Progenitor cell of endocrine pancreas (in vitro differentiated cells): ENCODE measurements around the gene CNTN5. TPM values are rescaled to one million over a fixed set of nuclear protein-coding genes. Genes with fewer than 3 reads are reported as not detected.

Experiments
- DNase-seq: peaks from one replicate; pipeline ENCODE4 v3.0.0; 2021; ENCODE audit warnings: low spot score; ENCODE audit not compliant: unreplicated experiment
- H3K27ac Mint-ChIP-seq: 2 replicates; pipeline ENCODE4 v1.8.0; 2021; ENCODE audit warnings: mild to moderate bottlenecking, moderate library complexity, mixed read lengths
- H3K27me3 Mint-ChIP-seq: 2 replicates; pipeline ENCODE4 v1.8.0; 2021; ENCODE audit warnings: mixed read lengths
- H3K36me3 Mint-ChIP-seq: 2 replicates; pipeline ENCODE4 v1.8.0; 2022; ENCODE audit warnings: mixed read lengths; ENCODE audit not compliant: insufficient read depth
- H3K4me1 Mint-ChIP-seq: 2 replicates; pipeline ENCODE4 v1.8.0; 2021; ENCODE audit warnings: low read depth, mixed read lengths
- H3K4me3 Mint-ChIP-seq: 2 replicates; pipeline ENCODE4 v1.8.0; 2021; ENCODE audit warnings: low read depth, mild to moderate bottlenecking, moderate library complexity, mixed read lengths
- H3K9me3 Mint-ChIP-seq: 2 replicates; pipeline ENCODE4 v1.8.0; 2021; ENCODE audit warnings: low read depth, mixed read lengths
- total RNA-seq: library from RNA; stranded (reverse); gene quantifications from 2 replicates; pipeline ENCODE4 v1.2.1, GENCODE V29; 2021
- TF ChIP-seq, protein P1 (sequence below): fragments of 200-600 bp; sonication (generic); IDR thresholded peaks from one replicate; pipeline ENCODE4 v1.5.0; 2021; ENCODE audit warnings: antibody characterized with exemption, mild to moderate bottlenecking; ENCODE audit not compliant: unreplicated experiment

Gene CNTN5
- total RNA-seq, 1 donor from 2014 or later: 0.50 TPM

DNA sequence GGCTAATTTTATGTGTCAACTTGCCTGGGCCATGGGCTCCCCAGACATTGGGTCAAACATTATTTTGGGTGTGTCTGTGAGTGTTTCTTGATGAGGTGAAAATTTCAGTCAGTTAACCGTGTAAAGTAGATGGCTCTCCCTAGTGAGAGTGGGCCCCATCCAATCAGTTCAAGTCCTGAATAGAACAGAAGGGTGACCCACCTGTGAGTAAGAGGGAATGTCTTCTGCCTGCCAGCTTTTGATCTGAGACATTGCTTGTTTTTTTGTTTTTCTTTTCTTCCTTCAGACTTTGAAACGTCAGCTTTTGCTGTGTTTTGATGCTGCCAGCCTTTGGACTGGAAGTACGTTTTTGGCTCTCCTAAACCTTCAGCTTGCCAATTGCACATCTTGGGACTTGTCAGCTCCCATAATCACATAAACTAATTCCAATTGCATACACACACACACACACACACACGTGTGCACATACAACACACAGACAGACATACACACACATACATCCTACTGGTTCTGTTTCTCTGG lies 300.1 kb downstream of the CNTN5 start:
- TF ChIP-seq, protein P1, sequence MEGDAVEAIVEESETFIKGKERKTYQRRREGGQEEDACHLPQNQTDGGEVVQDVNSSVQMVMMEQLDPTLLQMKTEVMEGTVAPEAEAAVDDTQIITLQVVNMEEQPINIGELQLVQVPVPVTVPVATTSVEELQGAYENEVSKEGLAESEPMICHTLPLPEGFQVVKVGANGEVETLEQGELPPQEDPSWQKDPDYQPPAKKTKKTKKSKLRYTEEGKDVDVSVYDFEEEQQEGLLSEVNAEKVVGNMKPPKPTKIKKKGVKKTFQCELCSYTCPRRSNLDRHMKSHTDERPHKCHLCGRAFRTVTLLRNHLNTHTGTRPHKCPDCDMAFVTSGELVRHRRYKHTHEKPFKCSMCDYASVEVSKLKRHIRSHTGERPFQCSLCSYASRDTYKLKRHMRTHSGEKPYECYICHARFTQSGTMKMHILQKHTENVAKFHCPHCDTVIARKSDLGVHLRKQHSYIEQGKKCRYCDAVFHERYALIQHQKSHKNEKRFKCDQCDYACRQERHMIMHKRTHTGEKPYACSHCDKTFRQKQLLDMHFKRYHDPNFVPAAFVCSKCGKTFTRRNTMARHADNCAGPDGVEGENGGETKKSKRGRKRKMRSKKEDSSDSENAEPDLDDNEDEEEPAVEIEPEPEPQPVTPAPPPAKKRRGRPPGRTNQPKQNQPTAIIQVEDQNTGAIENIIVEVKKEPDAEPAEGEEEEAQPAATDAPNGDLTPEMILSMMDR: no peak
- Mint-ChIP-seq H3K27ac (no peak overlapping the region), H3K36me3 (no peaks in the 10 kb centered on the region), H3K4me1 (no peaks in the 10 kb centered on the region), H3K9me3 (no peaks in the 10 kb centered on the region), H3K4me3 (no peak overlapping the region), H3K27me3 (no peaks in the 10 kb centered on the region)
- no peak for DNase-seq

DNA sequence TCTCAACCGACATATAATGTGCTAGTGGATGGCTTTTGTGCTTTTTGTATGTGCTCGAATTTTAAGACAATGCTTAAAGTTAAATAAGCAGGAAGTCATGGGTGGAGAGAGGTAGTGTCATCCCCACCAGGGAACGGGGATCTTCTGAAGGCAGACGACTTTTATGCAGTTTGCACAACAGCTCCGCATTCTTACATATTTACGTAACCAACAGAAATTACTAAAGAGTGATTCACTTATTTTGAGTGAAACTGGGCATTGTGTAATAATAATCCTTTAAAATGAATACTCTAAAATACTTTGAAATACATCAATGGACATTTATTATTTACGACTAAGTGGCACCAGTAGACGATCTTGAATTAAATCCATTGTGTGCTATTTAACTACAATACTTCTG lies 305.1 kb downstream of the CNTN5 start:
- no peak for DNase-seq
- Mint-ChIP-seq H3K27me3 (no peaks in the 10 kb centered on the region), H3K36me3 (no peaks in the 10 kb centered on the region), H3K4me1 (no peaks in the 10 kb centered on the region), H3K4me3 (no peak overlapping the region), H3K9me3 (no peaks in the 10 kb centered on the region), H3K27ac (no peak overlapping the region)
- TF ChIP-seq, protein P1: no peak

DNA sequence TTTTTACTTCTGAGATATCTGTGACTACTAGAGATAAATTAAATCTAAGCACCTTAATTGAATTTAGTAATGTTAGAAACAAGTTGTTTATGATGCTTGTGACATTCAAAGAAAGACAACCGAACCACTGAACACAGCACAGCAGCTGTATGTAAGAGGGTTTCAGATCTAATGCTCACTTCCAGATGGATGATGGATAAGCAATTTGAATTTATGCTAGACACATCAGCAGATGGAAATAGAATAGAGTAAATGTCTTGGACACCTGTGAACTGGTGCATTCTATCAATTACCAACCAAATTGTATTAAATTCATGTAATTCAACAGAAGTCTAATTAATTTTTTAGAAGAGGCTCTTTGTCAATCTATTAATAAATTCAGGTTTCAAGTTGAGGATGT lies 306.3 kb downstream of the CNTN5 start:
- no peak overlapping the region for H3K27ac Mint-ChIP-seq

DNA sequence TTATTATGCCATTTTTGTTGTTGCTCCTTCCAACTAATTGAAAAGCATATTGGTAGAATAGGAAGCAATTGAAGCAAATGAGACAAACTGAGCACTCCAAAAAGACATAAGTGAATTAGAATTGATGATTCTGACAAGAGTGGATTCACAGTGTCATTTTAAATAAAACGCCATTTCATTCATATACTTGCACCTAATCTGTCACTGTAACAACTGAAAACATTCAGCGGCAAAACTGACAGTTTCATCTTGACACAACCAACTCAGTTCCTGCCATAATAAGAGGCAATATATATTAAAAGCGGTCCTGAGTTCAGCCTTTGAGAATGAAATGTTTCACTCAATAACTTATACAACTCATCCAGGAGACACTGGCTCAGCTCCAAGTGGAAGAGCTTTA lies 306.8 kb downstream of the CNTN5 start:
- no peaks in the 10 kb centered on the region for H3K36me3 Mint-ChIP-seq
- no peaks in the 10 kb centered on the region for H3K9me3 Mint-ChIP-seq
- DNase-seq: no peak
- no peak overlapping the region for H3K4me3 Mint-ChIP-seq
- H3K4me1 Mint-ChIP-seq: no peaks in the 10 kb centered on the region
- no peaks in the 10 kb centered on the region for H3K27me3 Mint-ChIP-seq
- H3K27ac Mint-ChIP-seq: no peak overlapping the region
- TF ChIP-seq, protein P1: no peak

More for the DNA sequence above, 306.3 kb downstream of the CNTN5 start:
- no peak overlapping the region for H3K4me3 Mint-ChIP-seq
- TF ChIP-seq, protein P1: no peak
- no peaks in the 10 kb centered on the region for H3K9me3 Mint-ChIP-seq
- no peaks in the 10 kb centered on the region for H3K36me3 Mint-ChIP-seq
- H3K27me3 Mint-ChIP-seq: no peaks in the 10 kb centered on the region
- DNase-seq: no peak
- no peaks in the 10 kb centered on the region for H3K4me1 Mint-ChIP-seq

DNA sequence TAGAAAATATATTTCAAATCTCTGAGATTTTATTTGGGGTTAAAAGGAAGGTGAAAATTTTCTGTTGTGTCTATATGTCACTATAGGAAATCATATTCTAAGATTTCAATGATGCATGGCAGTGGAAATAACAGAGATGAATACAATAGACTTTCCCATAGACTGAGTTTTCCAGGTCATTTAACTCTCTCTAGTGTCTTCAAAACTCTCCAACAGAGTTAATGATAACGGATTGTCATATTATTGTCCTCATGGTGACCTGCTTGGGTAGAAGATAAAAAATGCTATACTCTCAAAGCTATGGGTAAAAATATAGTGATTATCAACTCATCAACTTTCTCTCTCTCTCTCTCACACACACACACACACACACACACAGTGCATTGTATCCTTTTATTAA lies 312.9 kb downstream of the CNTN5 start:
- Mint-ChIP-seq H3K4me3 (no peak overlapping the region), H3K9me3 (peaks cover 3% of the 10 kb centered on the region), H3K27me3 (no peaks in the 10 kb centered on the region), H3K27ac (no peak overlapping the region), H3K36me3 (no peaks in the 10 kb centered on the region), H3K4me1 (no peaks in the 10 kb centered on the region)
- TF ChIP-seq, protein P1: no peak
- no peak for DNase-seq
